ENCODE data around the gene ATP6V0A4.
"Not testable (repeated sequence)": the region's sequence is repeated elsewhere in the genome, so short reads cannot be mapped to it uniquely, and the experiment has no call there.

ATP6V0A4 gene

DNA sequence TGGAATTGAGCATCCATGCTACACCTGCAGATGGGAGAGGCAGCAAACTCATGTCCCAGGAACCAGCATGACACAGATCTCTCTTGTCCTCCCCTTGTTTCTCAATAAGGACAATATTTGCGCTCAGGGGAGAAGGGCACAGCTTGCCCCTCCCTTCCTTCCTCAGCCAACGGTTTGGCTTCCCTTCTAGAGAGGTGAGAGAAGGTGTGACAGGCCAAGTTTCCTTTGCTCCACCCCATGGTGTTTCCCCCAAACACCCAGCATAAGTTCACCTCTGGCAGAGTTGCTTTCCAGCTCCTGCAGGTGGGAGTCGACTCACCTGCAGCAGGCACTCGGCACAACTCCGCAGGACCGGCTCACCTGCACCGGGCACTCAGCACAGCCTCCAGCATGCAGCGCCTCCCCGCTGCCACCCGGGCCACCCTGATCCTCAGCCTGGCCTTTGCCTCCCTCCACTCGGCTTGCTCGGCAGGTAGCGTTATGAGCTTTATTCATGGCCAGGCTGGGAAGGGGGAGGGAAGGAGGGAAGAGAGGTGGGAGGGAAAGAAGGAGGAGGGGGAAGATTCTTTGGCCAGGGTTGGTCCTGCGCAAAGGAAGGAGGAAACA, at the start of gene ATP6V0A4, which contains the start of gene TMEM213:
TSS of gene ATP6V0A4 (minus strand) at position 482 of the 606 bp plus-strand sequence. CDS start 26,949 bp downstream, outside the sequence.
TSS of gene TMEM213 (plus strand) at position 280 of the 606 bp plus-strand sequence. CDS start at position 391, 111 bp downstream.
- DNase-seq: peak in 1 of 2 experiments; percentile 43

DNA sequence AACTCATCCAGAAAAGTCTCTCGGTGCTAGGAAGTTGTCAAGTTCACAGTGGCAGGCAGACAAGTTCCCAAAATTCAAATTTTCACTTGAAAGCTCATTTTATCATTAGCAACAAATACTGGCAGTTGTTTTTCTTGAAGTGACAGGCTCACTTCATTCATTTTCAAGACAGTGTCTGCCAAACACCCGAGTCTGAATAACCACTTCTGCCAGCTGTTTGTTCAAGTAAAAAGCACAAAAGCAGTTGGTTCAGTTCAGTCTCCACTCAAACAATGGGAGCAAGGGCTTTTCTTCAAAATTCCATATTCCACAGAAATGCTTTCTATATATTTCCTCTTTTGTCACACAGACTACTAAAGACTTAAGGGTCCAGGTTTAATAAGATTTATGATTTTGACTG, 47.7 kb upstream of the ATP6V0A4 start:
- no peak for DNase-seq

DNA sequence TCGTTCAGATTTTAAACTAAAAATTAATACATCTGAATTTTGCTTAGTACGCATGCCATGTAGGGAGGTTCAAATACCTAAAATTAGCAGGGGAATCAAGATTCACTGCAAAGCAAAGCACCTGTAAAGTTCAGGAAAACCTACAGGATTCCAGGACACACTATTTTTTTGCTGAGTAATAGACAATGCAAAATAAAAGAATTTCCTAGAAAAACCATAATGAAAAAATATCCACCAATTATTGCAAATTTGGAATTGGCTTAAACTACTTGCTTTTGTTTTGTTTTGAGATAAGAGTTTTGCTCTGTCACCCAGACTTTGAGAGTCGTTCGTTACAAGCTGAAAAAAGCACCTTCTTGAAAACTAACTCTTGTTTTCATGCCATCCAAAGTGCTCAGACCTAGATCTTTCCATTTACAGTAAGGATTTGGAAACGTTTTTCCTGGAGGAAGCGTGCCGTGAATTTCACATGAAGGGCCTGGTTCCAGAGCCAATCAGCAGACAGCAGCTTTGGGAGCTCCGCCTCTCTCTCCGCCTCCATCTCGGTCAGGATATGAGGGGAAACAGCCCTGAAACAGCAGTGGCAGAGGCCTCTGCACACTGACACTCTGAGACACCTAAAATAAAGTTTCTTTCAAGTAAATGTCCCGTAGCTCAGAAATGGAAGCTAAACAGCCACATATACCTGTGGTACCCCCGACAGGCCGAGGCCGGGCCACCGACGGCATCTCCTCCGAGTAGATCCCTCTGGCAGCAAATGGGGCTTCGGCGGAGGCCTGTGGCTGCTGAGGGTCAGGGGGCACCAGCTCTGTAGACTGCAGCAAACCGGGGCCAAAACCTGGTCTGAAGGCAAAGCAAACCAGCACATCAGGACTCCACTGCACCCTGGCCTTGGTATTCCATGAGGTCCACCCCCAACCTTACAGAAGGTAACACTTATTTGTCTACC, 45.9 kb upstream of the ATP6V0A4 start:
- no peak for DNase-seq

DNA sequence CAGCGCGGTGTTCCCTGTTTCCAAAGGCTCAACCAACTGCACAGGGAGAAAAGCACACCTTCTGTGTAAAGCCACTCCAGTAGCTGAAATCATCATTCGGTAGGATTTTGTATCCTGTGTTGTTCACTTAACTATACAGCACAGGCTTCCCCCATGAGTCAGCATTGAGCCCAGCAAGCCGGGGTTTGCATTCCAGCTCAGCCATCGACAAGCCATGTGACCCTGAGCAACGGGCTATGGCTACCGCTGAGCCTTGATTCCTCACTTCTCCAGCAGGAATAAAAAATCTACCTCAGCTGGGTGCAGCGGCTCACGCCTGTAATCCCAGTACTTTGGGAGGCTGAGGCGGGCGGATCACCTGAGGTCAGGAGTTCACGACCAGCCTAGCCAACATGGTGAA, 44.1 kb upstream of the ATP6V0A4 start:
- DNase-seq: no peak

DNA sequence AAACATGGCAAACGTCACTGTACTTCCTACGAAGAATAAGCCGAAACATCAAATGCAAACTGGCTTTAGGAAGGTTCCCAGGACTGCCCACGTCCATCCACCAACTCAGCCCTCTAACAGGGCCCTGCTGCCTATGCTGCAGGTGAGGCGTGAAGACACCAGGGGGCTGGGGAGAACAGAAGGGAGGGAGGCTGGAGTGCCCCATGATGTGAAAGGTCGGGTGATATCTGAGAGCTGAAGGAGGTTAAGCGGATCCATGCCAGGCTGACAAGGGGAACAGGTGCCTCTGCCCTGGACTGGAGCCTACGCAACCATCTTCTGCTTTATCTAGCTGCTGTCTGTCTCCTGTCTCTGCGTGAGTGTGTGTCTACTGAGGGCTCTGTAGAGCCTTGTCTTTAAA, 40.2 kb upstream of the ATP6V0A4 start:
- no peak for DNase-seq

DNA sequence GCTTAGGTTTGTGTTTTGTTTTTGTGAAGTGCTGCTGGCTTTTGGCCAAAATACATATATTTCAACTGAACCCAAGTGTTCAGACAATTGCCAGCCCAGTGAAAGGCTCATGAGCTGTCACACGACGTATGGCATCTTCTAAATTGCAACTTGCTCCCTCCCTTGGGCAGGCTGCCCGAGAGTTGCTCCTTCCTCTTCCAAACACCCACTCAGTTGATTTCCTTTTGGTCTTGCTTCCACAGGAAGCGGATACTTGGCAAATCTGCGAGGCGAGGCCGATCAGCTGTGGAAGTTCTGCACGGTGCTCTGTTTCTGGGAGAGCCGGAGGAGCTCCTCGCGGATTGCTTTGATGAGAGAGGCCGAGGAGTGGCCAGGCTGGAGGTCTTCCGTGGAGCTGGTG, 39.6 kb upstream of the ATP6V0A4 start:
- no peak for DNase-seq

DNA sequence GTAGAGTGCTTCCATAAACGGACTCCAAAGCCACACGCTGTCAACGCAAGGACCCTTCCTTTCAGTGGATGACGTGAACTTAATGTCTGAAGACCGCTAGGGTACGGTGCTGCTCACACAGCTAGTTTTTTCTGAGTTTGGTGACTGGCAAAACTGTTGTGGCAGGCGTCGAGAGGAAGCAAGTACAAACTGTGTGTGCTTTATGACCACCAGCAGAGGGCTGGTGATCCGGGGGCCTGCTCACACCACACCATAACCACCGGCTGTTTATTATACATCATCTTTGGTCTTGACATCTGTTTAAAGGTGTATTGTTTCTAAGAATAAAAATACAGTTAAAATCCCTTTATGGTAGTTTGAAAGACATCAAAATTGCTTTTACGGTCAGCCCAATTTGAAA, 37.1 kb upstream of the ATP6V0A4 start:
- no peak for DNase-seq

DNA sequence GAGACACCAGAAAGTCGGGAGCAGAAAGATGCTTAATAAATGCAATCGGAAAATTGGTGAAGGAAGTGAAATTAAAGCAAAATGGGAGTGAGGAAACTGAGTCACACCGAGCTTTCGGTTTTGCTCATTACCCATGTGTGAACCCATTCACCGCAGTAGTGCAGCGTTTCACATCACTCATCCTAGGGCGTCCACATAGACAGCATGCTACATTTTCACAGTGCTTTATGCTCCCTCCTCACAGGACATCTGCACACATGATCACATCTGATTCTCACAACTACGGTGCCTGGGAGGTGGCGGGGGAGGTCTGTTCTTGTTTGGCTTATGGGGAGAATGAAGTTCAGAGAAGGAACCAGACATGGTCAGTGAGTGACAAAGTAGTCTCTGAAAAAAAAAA, 36.6 kb upstream of the ATP6V0A4 start:
- no peak for DNase-seq

DNA sequence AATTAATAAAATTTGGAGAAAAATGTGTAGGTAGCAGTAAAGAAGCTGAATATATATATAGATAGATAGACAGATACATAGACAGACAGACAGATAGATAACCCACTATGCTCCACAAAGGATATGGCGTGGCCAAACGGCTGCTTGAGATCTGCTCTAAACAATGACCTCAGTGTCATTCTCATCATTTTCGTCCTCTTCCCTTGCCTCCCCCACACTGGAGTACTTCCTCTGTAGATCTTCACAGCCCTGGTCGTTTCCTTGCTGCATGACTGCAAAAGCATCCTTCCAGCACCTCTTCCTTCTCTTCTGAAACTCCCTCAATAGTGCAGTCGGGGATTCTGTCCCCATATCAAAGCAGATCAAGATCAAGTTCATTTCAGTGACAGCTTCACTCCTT, 35.6 kb upstream of the ATP6V0A4 start:
- no peak for DNase-seq

DNA sequence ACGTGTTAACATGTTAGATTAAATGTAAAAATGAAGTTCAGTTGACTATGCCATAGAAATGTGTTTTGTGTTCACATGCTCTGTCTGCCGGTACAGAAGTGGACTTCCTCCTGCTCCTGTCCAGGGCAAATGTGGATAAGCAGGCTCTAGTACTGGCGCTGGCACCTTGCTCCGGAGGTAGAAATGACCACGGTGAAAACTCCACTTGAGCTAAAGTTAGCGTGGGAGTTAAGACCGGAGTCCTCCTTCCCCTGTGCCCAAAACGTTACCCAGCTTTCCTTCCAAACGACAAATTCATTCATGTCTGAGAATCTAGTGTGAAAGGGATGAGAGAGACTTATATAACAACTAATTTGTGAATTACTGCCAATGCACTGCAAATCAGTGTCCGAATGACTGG, 35.0 kb upstream of the ATP6V0A4 start:
- no peak for DNase-seq

DNA sequence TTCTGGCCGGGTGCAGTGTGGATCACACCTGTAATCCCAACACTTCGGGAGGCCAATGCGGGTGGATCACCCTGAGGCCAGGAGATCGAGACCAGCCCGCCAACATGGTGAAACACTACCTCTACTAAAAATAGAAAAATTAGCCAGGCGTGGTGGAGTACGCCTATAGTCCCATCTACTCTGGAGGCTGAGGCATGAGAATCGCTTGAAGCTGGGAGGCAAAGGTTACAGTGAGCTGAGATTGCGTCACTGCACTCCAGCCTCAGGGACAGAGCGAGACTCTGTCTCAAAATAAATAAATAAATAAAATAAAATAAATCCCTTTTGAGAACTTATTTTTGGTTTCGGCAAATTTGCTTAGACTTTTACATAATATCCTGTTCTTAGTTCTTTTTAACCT, 31.3 kb upstream of the ATP6V0A4 start:
- no peak for DNase-seq

DNA sequence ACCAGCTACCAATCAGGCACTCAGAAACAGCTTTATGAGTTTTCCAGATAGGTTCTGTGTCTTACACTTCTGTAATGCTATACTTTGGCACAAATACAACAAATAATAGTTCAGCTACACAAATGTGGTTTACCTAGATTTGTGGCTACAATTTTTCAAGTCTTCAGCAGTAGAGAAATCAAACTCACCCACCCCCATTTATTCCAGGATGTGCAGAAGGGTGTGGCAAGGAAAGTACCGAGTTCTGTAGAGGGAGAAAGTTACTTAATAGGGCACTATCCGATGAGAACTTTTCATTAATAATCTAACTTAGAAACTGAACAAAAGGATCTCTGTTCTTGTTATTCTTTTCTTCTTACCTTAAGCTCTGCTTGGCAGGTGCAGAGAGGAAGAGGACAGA, 30.3 kb upstream of the ATP6V0A4 start:
- no peak for DNase-seq

DNA sequence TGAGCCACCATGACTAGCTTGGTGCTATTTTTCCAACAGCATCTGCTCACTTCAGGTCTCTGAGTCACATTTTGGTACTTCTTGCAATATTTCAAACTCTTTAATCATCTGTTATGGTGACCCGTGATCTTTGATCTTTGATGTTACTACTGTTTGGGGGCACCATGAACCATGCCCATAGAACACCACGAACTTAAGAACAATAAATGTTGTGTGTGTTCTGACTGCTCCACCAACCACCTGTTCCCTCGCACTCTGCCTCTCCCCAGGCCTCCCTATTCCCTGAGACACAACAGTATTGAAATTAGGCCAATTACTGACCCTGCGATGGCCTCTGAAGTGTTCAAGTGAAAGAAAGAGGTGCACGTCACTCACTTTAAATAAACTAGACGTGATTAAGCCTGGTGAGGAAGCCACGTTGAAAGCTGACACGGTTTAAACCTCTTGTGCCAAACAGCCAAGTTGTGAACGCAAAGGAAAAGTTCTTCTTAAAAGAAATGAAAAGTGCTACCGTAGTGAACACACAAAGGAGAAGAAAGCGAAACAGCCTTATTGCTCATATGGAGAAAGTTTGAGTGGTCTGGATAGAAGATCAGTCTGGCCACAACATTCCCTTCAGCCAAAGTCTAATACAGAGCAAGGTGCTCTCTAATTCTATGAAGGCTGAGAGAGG, 27.2 kb upstream of the ATP6V0A4 start:
- no peak for DNase-seq

DNA sequence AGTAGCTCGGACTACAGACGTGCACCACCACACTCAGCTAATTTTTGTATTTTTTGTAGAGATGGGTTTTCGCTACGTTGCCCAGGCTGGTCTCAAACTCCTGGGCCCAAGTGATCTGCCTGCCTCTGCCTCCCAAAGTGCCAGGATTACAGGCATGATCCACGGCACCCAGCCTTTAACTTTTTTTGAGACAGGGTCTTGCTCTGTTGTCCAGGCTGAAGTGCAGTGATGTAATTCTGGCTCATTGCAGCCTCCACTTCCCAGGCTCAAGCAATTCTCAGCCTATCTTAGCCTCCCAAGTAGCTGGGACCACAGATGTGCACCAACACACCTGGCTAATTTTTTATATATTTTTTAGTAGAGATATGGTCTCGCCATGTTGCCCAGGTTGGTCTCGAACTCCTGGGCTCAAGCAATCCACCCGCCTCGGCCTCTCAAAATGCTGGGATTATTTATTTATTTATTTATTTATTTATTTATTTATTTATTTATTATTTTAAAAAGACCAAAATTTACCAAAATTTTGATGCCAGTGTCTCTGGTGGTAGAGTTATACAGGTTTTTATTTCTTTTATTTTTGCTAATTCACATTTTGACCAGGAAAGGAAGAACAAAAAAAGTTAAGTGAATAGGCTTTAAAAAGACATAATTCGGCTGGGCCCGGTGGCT, 25.0 kb upstream of the ATP6V0A4 start:
- no peak for DNase-seq

DNA sequence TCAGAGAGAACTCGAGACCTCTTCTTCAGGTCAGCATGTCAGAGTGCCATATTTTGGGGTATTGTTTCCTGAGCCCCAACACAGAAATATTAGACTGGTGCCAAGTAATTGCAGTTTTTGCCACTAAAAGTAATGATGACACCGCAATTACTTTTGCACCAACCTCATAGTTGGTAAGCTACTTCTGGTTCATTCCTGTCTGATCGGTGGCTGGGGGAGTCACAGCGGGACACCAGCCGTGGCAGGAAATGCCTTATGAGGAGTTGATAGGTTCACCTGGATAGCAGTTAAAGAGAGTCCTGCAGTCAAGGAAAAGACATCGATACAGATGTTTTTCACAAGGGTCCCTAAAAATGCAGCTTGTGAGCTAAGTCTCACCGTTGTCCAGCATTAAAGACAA, 23.9 kb upstream of the ATP6V0A4 start:
- no peak for DNase-seq

DNA sequence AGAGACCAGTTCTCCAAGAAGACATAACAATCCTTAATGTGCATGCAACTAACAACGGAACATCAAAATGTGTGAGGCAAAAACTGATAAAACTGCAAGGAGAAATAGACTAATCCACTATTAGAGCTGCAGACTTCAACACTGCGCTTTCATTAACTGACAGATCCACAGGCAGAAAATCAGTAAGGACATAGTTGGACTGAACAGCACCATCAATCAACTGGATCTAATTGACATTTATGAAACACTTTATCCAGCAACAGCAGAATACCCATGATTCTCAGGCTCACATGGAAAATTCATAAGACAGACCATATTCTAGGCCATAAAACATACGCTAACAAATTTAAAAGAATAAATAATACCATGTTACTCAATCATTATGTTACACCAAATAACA, 21.6 kb upstream of the ATP6V0A4 start:
- DNase-seq: no peak

DNA sequence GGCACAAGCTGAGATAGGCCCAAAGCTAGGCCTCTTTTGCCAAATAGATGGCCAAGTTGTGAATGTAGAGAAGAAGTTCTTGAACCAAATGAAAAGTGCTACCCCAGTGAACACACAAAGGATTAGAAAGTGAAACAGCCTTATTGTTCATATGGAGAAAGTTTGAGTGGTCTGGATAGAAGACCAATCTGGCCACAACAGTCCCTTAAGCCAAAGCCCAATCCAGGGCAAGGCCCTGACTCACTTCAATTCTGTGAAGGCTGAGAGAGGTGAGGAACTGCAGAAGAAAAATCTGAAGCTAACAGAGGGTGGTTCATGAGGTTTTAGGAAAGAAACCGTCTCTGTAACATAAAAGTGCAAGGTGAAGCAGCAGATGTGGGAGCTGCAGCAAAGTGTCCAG, 18.7 kb upstream of the ATP6V0A4 start:
- no peak for DNase-seq

DNA sequence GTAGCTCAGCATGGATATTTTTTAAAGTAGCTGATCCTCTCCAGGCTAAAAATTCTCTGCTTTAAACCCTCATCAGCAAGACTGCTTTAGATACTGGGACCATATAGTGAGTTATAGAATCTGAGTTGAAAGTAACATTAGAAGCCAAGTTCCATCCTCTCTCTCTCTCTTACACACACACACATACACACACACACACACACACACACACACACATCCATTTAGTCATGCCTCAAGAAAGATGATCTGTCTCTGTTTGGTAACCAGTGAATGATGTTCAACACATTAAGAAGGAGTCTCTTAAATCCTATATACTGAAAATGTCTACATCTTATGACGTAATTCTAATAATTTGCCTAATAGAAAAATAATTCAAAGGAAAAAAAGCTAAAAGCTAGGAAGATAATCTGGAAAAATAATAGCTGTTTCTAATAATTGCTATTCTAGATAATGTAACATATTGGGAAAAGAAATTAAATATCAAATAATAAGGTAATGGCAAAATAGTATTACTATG, 16.9 kb upstream of the ATP6V0A4 start:
- no peak for DNase-seq

DNA sequence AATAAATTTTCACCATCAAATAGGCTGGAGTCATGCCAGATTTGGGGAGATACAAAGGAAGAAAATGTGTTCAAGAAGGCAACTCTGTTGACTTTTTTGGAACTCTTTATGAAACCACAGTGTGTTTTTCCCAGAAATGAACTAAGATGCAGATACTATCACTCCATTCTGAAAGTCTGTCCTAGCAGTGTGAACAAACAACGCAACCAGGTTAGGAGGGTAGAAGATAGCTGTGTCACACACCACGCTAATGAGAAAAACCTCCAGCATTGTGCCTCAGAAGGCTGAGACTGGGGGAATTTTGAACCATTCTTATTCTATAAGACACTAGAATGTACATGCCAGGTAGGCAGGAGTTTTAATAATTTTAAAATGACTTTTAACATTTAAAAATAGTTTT, 15.9 kb upstream of the ATP6V0A4 start:
- DNase-seq: no peak

DNA sequence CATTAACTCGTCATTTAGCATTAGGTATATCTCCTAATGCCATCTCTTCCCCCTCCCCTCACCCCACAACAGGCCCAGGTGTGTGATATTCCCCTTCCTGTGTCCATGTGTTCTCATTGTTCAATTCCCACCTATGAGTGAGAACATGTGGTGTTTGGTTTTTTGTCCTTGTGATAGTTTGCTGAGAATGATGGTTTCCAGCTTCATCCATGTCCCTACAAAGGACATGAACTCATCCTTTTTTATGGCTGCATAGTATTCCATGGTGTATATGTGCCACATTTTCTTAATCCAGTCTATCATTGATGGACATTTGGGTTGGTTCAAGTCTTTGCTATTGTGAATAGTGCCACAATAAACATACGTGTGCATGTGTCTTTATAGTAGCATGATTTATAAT, 13.3 kb upstream of the ATP6V0A4 start:
- not testable (repeated sequence) for DNase-seq

DNA sequence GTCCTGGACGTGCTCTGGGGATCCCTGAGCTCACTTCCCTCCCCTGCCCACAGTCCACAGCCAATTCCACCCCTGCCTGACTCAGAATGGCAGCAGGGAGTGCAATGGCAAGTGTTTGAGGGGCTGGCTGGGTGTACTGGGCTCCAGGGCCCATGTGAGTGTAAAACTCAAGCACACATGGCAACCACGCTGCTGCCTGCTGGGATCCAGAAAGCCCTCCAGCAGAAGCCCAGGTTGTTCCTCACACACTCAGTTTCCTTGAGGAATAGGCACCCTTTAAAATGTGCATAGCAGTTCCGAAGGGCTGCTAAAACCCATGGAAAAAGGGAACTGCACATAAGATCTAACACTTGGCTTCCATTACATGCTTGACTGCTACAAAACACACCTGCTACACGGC, 11.3 kb upstream of the ATP6V0A4 start:
- DNase-seq: peak in 1 of 2 experiments; percentile 21

DNA sequence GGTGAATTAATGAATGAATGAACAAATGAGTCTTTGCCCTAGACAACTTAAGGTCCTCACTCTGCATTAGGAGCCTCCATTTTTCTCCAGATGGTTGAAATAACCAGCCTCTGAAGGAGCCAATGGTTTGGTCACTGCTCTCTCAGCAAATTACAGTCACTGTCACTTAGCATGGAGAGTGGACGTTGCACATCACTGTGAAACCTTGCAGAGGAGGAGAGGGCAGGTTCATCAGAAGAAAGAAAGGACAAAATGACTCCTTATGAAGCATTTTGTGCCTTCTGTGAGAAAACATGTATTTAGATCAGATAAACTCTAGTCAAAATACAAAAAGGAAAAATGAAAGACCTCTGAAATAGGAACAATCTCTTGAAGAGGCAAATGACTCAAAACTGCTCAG, 6.6 kb upstream of the ATP6V0A4 start:
- no peak for DNase-seq

DNA sequence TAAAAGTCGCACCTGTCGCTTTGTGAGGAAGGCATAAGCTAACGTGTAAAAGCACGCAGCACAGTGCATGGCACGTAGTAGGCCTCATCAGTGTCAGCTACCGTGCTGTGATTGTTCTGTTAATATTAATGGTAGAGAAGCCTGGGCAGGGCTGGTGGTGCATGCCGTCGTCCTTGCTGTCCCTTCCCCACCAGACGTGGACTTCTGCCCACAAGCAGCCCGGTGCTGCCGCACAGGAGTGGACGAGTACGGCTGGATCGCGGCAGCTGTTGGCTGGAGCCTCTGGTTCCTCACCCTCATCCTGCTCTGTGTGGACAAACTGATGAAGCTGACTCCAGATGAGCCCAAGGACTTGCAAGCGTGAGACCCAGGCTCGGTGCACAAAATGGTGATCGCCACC, 4.7 kb upstream of the ATP6V0A4 start:
- no peak for DNase-seq
